CD14-positive monocyte (primary cell): ENCODE measurements around the gene FNDC3B. TPM values are rescaled to one million over a fixed set of nuclear protein-coding genes. Genes with fewer than 3 reads are reported as not detected.

Experiments
- DNase-seq, 3 donors: peaks; one replicate each; pipeline ENCODE4 v3.0.0-alpha.2; 2011 to 2022
- H2AFZ ChIP-seq: 2 replicates; pipeline ENCODE4 v1.6.0; 2012; ENCODE audit warnings: mild to moderate bottlenecking, low read depth, low read length, inconsistent platforms; ENCODE audit not compliant: insufficient read depth, poor library complexity, severe bottlenecking
- H3K27ac ChIP-seq, 2 donors: 1 replicate in 1 of 2; 2 replicates in 1 of 2; pipeline ENCODE4 v1.5.1; 2012 to 2013; ENCODE audit warnings: low read length in 2 of 2, control low read depth in 1 of 2, inconsistent platforms in 1 of 2, low read depth in 1 of 2, mild to moderate bottlenecking in 1 of 2
- H3K27me3 ChIP-seq, 2 donors: one replicate each; pipeline versions ENCODE4 v1.6.0 to v1.6.1; 2011 to 2013; ENCODE audit warnings: low read length in 2 of 2; ENCODE audit not compliant: control insufficient read depth in 2 of 2, insufficient read depth in 2 of 2
- H3K36me3 ChIP-seq, 2 donors: replicated peaks in 1 of 2; 1 replicate in 1 of 2; 2 replicates in 1 of 2; pipeline versions ENCODE4 v1.5.1 to v1.6.1; 2012 to 2013; ENCODE audit warnings: low read length in 2 of 2, control low read depth in 1 of 2, inconsistent platforms in 1 of 2, mild to moderate bottlenecking in 1 of 2; ENCODE audit not compliant: insufficient read depth in 2 of 2, control insufficient read depth in 1 of 2
- H3K4me1 ChIP-seq, 2 donors: 1 replicate in 1 of 2; 2 replicates in 1 of 2; pipeline versions ENCODE4 v1.5.1 to v1.6.1; 2012 to 2013; ENCODE audit warnings: low read length in 2 of 2, control low read depth in 1 of 2, inconsistent platforms in 1 of 2, mild to moderate bottlenecking in 1 of 2, moderate library complexity in 1 of 2; ENCODE audit not compliant: insufficient read depth in 2 of 2, control insufficient read depth in 1 of 2
- H3K4me2 ChIP-seq: replicated peaks from 2 replicates; pipeline ENCODE3; 2012; ENCODE audit warnings: low read length, moderate library complexity, mild to moderate bottlenecking; ENCODE audit not compliant: poor library complexity, severe bottlenecking; ENCODE audit errors: extremely low read depth
- H3K4me3 ChIP-seq, 3 experiments: fragments of 200-600 bp in 1 of 3; sonication (generic) in 1 of 3; replicated peaks in 1 of 3; 1 replicate in 2 of 3; 2 replicates in 1 of 3; pipeline ENCODE4 v1.5.1; 2011 to 2013; ENCODE audit warnings: low read length in 3 of 3, mild to moderate bottlenecking in 3 of 3, control low read depth in 2 of 3, low read depth in 2 of 3, inconsistent platforms in 1 of 3, moderate library complexity in 1 of 3
- H3K79me2 ChIP-seq: 2 replicates; pipeline ENCODE4 v1.6.0; 2012; ENCODE audit warnings: mild to moderate bottlenecking, control low read depth, inconsistent platforms, low read length, moderate library complexity; ENCODE audit not compliant: insufficient read depth
- H3K9ac ChIP-seq: 2 replicates; pipeline ENCODE4 v1.6.0; 2017; ENCODE audit warnings: low read length, mild to moderate bottlenecking; ENCODE audit not compliant: insufficient read depth, poor library complexity, severe bottlenecking
- H3K9me3 ChIP-seq, 2 donors: replicated peaks in 1 of 2; 1 replicate in 1 of 2; 2 replicates in 1 of 2; pipeline versions ENCODE4 v1.5.1 to v1.6.1; 2012 to 2013; ENCODE audit warnings: low read length in 2 of 2, control low read depth in 1 of 2; ENCODE audit not compliant: control insufficient read depth in 1 of 2, insufficient read depth in 1 of 2
- H4K20me1 ChIP-seq: 2 replicates; pipeline ENCODE4 v1.6.0; 2012; ENCODE audit warnings: mild to moderate bottlenecking, low read length, control low read depth, moderate library complexity; ENCODE audit not compliant: insufficient read depth
- H3K27ac Mint-ChIP-seq, 7 donors: one replicate each; pipeline ENCODE4 v1.8.0; 2020; ENCODE audit warnings: mild to moderate bottlenecking in 7 of 7, mixed read lengths in 7 of 7, moderate library complexity in 6 of 7, inconsistent platforms in 2 of 7
- H3K27me3 Mint-ChIP-seq, 3 donors: one replicate each; pipeline ENCODE4 v1.8.0; 2021 to 2022; ENCODE audit warnings: low read depth in 3 of 3, mild to moderate bottlenecking in 3 of 3, mixed read lengths in 3 of 3, moderate library complexity in 3 of 3, inconsistent platforms in 1 of 3
- H3K36me3 Mint-ChIP-seq, 2 donors: one replicate each; pipeline ENCODE4 v1.8.0; 2020; ENCODE audit warnings: mixed read lengths in 2 of 2, inconsistent platforms in 1 of 2, mild to moderate bottlenecking in 1 of 2
- H3K4me1 Mint-ChIP-seq: one replicate; pipeline ENCODE4 v1.8.0; 2020; ENCODE audit warnings: mild to moderate bottlenecking, mixed read lengths
- H3K4me3 Mint-ChIP-seq, 2 donors: one replicate each; pipeline ENCODE4 v1.8.0; 2020; ENCODE audit warnings: mild to moderate bottlenecking in 2 of 2, mixed read lengths in 2 of 2, moderate library complexity in 1 of 2
- H3K9me3 Mint-ChIP-seq, 7 donors: one replicate each; pipeline ENCODE4 v1.8.0; 2020 to 2022; ENCODE audit warnings: mixed read lengths in 7 of 7, mild to moderate bottlenecking in 6 of 7, moderate library complexity in 6 of 7, inconsistent platforms in 2 of 7
- CTCF ChIP-seq: fragments of 200-600 bp; IDR thresholded peaks from one replicate; pipeline ENCODE4 v1.8.0; 2022; ENCODE audit warnings: antibody characterized with exemption, mild to moderate bottlenecking
- WGBS: methylation state at CpG from one replicate; pipeline ENCODE4 v1.1.5; 2013; ENCODE audit warnings: missing lambda C conversion rate; ENCODE audit not compliant: insufficient coverage; 5-methylcytosine and 5-hydroxymethylcytosine counted together
- intact Hi-C, 2 donors: fragments of 100-400 bp; cut with micrococcal nuclease; formaldehyde crosslinking; loops; one replicate each; pipeline versions ENCODE4 v1.15.0 to v1.15.1; 2023
- polyA plus RNA-seq, 3 donors: library from polyadenylated mRNA; depleted of rRNA in 1 of 3; unstranded in 2 of 3; stranded (reverse) in 1 of 3; fragments of 300-500 nt in 2 of 3; fragments of >200 nt in 1 of 3; fragmentation: Illumina TruSeq in 2 of 3; gene quantifications; 1 replicate in 2 of 3; 2 replicates in 1 of 3; pipeline ENCODE4 v1.2.3, GENCODE V29; 2012 to 2021

FNDC3B gene
- polyA plus RNA-seq, 3 donors, result 19.6 to 36.1 (median 25.7) TPM

GRCh38 chr3:172351895-172352466 is 312.6 kb downstream of the FNDC3B start:
- Mint-ChIP-seq H3K36me3 (peaks cover 74 to 91% of the 10 kb centered on the region in 2 donors), H3K4me3 (no peak overlapping the region), H3K27ac (peak overlapping the region in 2 of 7 donors; percentile 22 to 32), H3K27me3 (no peaks in the 10 kb centered on the region), H3K9me3 (no peaks in the 10 kb centered on the region), H3K4me1 (no peaks in the 10 kb centered on the region)
- Histone ChIP-seq H3K4me1 (no peaks in the 10 kb centered on the region), H3K4me3 (no peak overlapping the region), H3K27ac (no peak overlapping the region), H4K20me1 (peaks cover 9% of the 10 kb centered on the region), H3K79me2 (no peaks in the 10 kb centered on the region), H3K9ac (no peak overlapping the region), H3K27me3 (no peaks in the 10 kb centered on the region), H3K9me3 (no peaks in the 10 kb centered on the region), H3K36me3 (peaks cover 95 to 96% of the 10 kb centered on the region in 2 donors), H2AFZ (no peak overlapping the region), H3K4me2 (no peak overlapping the region)
- DNase-seq, result no peak
- TF ChIP-seq CTCF, result no peak
- WGBS, result 98% methylated on average over 6 of the region's 9 CpGs
- intact Hi-C loops, result no loop called here

GRCh38 chr3:172352786-172353185 is 313.4 kb downstream of the FNDC3B start:
- Histone ChIP-seq H3K27me3 (no peaks in the 10 kb centered on the region), H3K4me2 (no peak overlapping the region), H3K4me3 (no peak overlapping the region), H3K4me1 (no peaks in the 10 kb centered on the region), H3K27ac (peak overlapping the region in 1 of 2 donors; percentile 10), H4K20me1 (peaks cover 17% of the 10 kb centered on the region), H3K36me3 (peaks cover 87 to 96% of the 10 kb centered on the region in 2 donors), H2AFZ (no peak overlapping the region), H3K9me3 (no peaks in the 10 kb centered on the region), H3K79me2 (no peaks in the 10 kb centered on the region), H3K9ac (no peak overlapping the region)
- peaks cover 70 to 88% of the 10 kb centered on the region in 2 donors for H3K36me3 Mint-ChIP-seq
- no peak for TF ChIP-seq CTCF
- intact Hi-C loops, result no loop called here
- no peaks in the 10 kb centered on the region for H3K27me3 Mint-ChIP-seq
- no peak for DNase-seq
- 98% methylated on average over 5 of the region's 10 CpGs for WGBS
- no peaks in the 10 kb centered on the region for H3K9me3 Mint-ChIP-seq
- no peak overlapping the region for H3K4me3 Mint-ChIP-seq
- H3K4me1 Mint-ChIP-seq, result peaks cover 3% of the 10 kb centered on the region
- H3K27ac Mint-ChIP-seq, result peak overlapping the region in 1 of 7 donors; percentile 21
